Measurements from ENCODE around the gene QTRT2.

- no peak for TF ChIP-seq CTCF (conservative IDR thresholded peaks at IDR 0.05; ENCODE audit: low read depth, low read length)
- no peak for TF ChIP-seq EZH2 (IDR thresholded peaks at IDR 0.05; ENCODE audit: borderline replicate concordance, low read depth, low read length, poor library complexity, severe bottlenecking)
Observed at GRCh38 chr3:114127517-114127916, 71.0 kb downstream of the QTRT2 start.
